ENCODE measurements around the gene DOCK2.
A peak's percentile ranks its signal among the peaks of the same experiment; 100 is the strongest.
"Not testable (repeated sequence)": the region's sequence is repeated elsewhere in the genome, so short reads cannot be mapped to it uniquely, and the experiment has no call there.

Gene DOCK2

DNA sequence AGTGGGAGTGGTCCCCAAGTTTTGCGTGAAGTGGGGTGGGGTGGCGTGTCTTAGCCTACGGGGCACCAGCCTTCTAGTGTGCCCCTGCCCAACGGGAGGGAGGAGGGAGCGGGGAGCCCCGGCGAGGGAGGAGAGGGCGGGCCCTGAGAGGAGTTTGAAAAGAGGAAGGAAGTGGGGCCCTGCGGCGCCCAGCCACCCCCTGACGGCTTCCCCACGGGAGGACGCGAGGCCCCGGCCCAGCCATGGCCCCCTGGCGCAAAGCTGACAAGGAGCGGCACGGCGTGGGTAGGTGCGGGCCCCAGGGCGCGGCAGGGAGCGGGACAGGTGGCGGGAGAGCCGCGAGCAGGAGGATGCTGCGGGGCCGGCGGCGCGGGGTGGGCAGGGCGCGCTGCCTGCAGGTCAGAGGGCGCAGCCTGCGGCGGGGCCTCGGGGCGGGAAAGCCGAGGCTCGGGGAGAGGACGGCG is at the start of gene DOCK2:
Gene DOCK2, plus strand, starts transcription at position 191 of the 464 bp plus-strand sequence. Its CDS starts 52 bp downstream, at position 243.
- peaks cover 59% of the 10 kb centered on the region for H3K4me1 Mint-ChIP-seq (ENCODE audit: low read depth)
- H3K27ac Mint-ChIP-seq: peak within 1 kb of the TSS; percentile 96
- H3K9me3 Mint-ChIP-seq: peaks cover 12% of the 10 kb centered on the region
- peak within 1 kb of the TSS; percentile 92 for H3K4me3 Mint-ChIP-seq
- H3K27me3 Mint-ChIP-seq: no peaks in the 10 kb centered on the region
- intact Hi-C loops (cut with micrococcal nuclease): no loop called here
- peaks cover 53% of the 10 kb centered on the region for H3K36me3 Mint-ChIP-seq (ENCODE audit: low read depth)

DNA sequence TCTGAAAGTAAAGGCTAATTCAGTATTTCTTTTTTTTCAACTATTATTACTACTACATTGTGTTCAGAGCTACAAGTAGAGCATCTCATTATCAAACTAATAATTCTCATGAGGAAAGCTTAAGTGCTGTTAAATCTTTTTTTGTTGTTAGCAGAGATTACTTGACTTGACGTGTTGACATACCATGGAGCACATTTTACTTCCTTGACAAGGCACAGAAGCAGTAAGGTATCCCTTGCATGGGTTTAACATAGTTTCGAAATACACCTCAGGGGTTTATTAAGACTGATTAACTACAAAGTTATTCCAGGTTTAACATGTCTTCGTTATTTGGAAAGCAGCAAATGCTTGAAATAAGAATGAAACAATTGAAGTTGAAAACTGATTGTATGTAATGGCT is 46.5 kb upstream of the DOCK2 start:
- Mint-ChIP-seq H3K27me3 (no peaks in the 10 kb centered on the region), H3K27ac (no peak overlapping the region), H3K9me3 (no peaks in the 10 kb centered on the region), H3K4me3 (no peak overlapping the region), H3K36me3 (ENCODE audit: low read depth) (peaks cover 52% of the 10 kb centered on the region), H3K4me1 (ENCODE audit: low read depth) (no peaks in the 10 kb centered on the region)
- intact Hi-C loops (cut with micrococcal nuclease): no loop called here

DNA sequence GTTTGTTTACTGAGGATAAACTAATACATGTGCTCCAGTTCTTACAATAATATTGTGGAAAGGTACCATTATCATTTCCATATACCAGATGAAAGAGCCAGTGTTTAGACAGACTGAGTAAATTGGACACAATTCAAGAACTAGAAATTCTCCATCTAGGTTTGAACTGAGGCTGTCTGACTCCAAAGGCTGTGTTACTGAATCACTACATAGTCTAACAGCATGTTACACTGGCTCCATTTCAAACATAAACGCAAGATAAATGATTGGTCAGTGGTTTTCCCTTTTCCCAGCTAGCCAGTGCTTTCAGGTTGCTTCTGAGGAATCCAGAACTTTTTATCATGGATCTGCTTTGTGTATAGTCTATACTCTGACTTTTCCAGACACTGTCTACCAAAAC is 45.4 kb upstream of the DOCK2 start:
- Mint-ChIP-seq H3K27me3 (no peaks in the 10 kb centered on the region), H3K27ac (no peak overlapping the region), H3K4me1 (ENCODE audit: low read depth) (no peaks in the 10 kb centered on the region), H3K9me3 (no peaks in the 10 kb centered on the region), H3K4me3 (no peak overlapping the region), H3K36me3 (ENCODE audit: low read depth) (peaks cover 52% of the 10 kb centered on the region)
- intact Hi-C loops (cut with micrococcal nuclease): no loop called here

DNA sequence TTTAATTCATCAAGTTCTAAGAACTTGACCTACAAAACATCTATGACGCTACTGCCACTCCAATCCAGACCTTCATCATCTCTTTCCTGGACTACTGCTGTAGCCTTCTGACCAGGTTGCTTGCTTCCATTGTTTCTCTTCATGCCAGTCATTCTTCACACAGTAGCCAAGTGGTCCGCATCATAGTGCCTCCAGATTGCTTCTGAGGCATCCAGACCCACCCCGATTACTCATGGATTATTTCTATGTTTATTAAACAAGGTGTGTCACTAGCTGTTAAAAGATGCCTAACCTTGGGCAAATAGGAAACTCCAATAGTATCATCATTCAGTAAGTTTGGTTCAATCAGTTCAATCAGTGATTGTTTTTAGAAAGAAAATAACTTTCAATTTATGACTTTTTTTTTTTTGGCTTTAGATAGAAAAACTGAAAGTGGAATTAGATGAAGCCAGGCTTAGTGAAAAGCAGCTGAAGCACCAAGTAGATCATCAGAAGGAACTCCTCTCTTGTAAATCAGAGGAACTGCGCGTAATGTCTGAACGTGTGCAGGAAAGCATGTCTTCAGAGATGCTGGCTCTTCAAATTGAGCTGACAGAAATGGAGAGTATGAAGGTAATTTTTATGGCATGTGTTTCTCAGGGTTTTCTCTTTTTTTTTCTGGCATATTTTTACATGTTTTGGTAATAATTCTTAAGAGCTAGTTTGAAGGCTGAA is 44.0 kb upstream of the DOCK2 start:
- intact Hi-C loops (cut with micrococcal nuclease): no loop called here
- Mint-ChIP-seq H3K27ac (no peak overlapping the region), H3K4me3 (no peak overlapping the region), H3K36me3 (ENCODE audit: low read depth) (peaks cover 52% of the 10 kb centered on the region), H3K4me1 (ENCODE audit: low read depth) (no peaks in the 10 kb centered on the region), H3K9me3 (no peaks in the 10 kb centered on the region), H3K27me3 (no peaks in the 10 kb centered on the region)

DNA sequence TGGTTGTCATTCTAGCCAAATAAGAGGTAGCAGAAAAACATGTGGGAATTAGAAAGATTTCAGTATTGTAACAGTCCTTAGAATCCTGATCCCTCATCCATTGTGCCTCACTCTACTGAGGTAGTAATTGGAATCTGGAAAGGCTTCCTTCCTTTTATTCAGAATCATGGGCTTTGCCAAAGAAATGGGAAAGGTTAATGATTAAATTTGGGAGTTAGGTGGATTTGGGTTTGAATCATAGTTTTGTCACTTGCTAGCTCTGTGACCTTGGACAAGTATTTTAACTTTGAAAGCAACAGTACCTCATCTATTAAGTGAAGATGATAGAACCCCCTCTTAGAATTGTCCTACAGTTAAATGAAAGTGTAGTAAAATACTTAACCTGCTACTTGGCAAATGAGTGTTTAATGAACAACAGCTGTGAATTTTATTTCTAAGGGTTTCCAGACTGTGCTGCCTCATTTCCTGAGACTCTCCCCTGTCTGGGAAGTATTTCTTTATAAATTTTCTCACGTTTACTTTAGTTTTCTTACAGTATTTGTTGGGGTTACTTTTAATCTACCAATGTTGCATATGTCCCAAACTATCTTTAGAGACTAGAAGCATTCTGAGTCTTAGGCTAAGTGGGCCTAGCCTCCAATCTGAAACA is 41.8 kb upstream of the DOCK2 start:
- Mint-ChIP-seq H3K27me3 (no peaks in the 10 kb centered on the region), H3K9me3 (no peaks in the 10 kb centered on the region), H3K36me3 (ENCODE audit: low read depth) (peaks cover 37% of the 10 kb centered on the region), H3K4me3 (no peak overlapping the region), H3K4me1 (ENCODE audit: low read depth) (no peaks in the 10 kb centered on the region), H3K27ac (no peak overlapping the region)
- intact Hi-C loops (cut with micrococcal nuclease): no loop called here

DNA sequence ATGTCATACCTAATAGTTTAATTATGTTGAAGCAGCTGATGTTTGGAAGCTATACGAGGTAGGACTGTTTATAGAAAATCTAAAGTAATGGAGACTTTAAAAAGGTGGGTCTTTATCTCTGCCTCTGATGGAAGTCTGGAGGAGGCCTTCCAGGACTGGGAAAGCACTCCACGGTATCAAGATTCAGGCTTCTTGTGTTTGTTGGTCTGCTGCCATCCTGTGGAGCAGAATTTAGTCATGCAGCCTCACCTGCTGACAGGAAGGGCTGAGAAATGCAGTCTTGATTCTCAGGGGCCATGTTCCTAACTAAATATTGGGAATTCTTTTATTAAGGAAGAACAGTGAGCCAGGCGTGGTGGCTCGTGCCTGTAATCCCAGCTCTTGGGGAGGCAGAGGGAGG is 37.6 kb upstream of the DOCK2 start:
- no peak overlapping the region for H3K27ac Mint-ChIP-seq
- H3K36me3 Mint-ChIP-seq (ENCODE audit: low read depth): peaks cover 23% of the 10 kb centered on the region
- no peak overlapping the region for H3K4me3 Mint-ChIP-seq
- H3K27me3 Mint-ChIP-seq: no peaks in the 10 kb centered on the region
- no peaks in the 10 kb centered on the region for H3K9me3 Mint-ChIP-seq
- no peaks in the 10 kb centered on the region for H3K4me1 Mint-ChIP-seq (ENCODE audit: low read depth)
- intact Hi-C loops (cut with micrococcal nuclease): no loop called here

DNA sequence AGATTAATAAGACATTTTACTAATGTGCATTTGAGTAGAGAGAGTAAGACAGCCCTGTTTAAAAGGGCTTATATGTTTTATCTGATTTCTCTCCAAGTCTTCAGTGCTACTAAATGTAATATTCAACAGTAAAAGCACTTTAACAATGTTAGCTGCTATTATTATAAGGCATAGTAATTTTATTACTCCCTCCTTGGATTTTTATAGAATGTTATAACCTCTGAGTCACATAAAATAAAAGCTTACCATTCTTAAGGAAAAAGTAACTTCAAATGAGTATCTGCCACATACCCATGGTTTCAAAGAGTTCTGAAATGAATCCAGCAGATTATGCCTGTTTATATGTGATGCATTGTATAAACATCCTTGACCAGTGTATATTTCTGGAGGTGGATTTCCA is 34.5 kb upstream of the DOCK2 start:
- H3K27ac Mint-ChIP-seq: no peak overlapping the region

DNA sequence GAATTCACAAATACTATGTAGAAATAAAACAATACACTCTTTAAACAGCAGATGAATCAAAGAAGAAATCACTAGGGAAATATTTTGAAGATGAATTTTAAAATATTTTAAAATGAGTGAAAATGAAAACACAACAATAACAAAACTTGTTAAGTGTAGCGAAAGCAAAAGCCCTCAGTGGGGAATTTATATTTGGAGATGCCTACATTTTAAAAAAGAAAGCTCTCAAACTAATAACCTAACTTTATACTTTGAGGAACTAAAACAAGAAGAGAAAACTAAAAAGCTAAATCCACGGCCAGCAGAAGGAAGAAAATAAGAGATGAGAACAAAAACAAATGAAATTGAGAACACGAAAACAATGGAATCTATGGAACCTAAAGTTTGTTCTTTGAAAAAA is 30.8 kb upstream of the DOCK2 start:
- peaks cover 6% of the 10 kb centered on the region for H3K4me1 Mint-ChIP-seq (ENCODE audit: low read depth)
- intact Hi-C loops (cut with micrococcal nuclease): no loop called here
- no peak overlapping the region for H3K4me3 Mint-ChIP-seq
- peaks cover 11% of the 10 kb centered on the region for H3K36me3 Mint-ChIP-seq (ENCODE audit: low read depth)
- H3K9me3 Mint-ChIP-seq: peaks cover 10% of the 10 kb centered on the region
- peak overlapping the region; percentile 4 for H3K27ac Mint-ChIP-seq
- peaks cover 4% of the 10 kb centered on the region for H3K27me3 Mint-ChIP-seq

More for the DNA sequence above, 34.5 kb upstream of the DOCK2 start:
- Mint-ChIP-seq H3K36me3 (ENCODE audit: low read depth) (peaks cover 22% of the 10 kb centered on the region), H3K4me1 (ENCODE audit: low read depth) (peaks cover 6% of the 10 kb centered on the region), H3K4me3 (no peak overlapping the region), H3K9me3 (no peaks in the 10 kb centered on the region), H3K27me3 (no peaks in the 10 kb centered on the region)
- intact Hi-C loops (cut with micrococcal nuclease): no loop called here

DNA sequence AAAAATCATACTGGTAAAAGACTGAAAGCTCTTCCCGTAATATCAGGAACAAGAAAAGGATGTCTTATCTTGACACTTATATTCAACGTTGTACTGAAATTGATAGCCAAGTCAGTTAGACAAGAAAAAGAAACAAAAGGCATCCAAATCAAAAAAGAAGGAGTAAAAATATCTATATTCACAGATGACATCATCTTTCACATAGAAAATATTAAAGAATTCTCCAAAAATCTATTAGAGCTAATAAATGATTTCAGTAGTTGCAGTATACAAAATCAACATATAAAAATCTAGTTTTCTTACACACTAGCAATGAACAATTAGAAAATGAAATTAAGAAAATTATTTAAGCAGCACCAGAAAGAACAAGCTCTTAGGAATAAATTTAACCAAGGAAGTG is 29.2 kb upstream of the DOCK2 start:
- Mint-ChIP-seq H3K36me3 (ENCODE audit: low read depth) (no peaks in the 10 kb centered on the region), H3K27ac (no peak overlapping the region), H3K4me1 (ENCODE audit: low read depth) (peaks cover 6% of the 10 kb centered on the region), H3K9me3 (peaks cover 26% of the 10 kb centered on the region), H3K27me3 (peaks cover 6% of the 10 kb centered on the region), H3K4me3 (no peak overlapping the region)
- intact Hi-C loops (cut with micrococcal nuclease): no loop called here

DNA sequence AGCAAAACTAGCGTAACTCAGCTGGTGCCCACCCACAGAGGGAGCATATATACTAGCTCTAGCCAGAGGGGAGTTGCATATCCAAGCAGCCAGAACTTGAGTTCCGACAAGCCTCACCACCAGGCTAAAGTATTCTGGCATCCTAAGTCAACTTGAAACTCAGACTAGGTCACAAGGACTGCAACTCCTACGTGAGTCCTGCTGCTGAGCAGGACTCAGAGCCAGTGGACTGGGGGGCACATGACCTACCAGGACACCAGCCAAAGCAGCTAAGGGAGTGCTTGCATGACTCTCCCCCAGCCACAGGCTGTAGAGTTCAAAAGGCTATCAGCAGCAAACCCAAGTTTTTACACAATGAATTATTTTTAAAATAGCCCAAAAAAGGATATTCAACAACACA is 27.4 kb upstream of the DOCK2 start:
- no peaks in the 10 kb centered on the region for H3K36me3 Mint-ChIP-seq (ENCODE audit: low read depth)
- no peak overlapping the region for H3K27ac Mint-ChIP-seq
- peaks cover 30% of the 10 kb centered on the region for H3K9me3 Mint-ChIP-seq

DNA sequence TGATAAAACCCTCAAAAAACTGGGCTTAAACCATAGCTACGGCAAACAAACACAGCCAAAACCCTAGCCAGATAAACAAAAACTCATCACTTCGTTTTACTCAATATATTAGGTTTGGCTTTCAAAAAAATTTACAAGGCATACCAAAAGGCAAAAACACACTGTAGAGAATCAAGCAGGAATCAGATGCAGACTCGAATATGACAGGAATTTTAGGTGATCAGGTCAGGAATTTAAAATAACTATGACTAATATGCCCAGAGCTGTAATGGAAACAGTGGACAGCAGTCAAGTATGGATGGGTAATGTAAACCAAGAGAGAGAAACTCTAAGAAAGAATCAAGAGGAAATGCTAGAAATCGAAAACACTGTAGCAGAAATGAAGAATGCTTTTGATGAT is 26.5 kb upstream of the DOCK2 start:
- intact Hi-C loops (cut with micrococcal nuclease): no loop called here
- Mint-ChIP-seq H3K36me3 (ENCODE audit: low read depth) (no peaks in the 10 kb centered on the region), H3K9me3 (peaks cover 30% of the 10 kb centered on the region), H3K27ac (no peak overlapping the region), H3K27me3 (peaks cover 9% of the 10 kb centered on the region), H3K4me1 (ENCODE audit: low read depth) (peaks cover 6% of the 10 kb centered on the region), H3K4me3 (no peak overlapping the region)

More for the DNA sequence above, 27.4 kb upstream of the DOCK2 start:
- Mint-ChIP-seq H3K27me3 (peaks cover 9% of the 10 kb centered on the region), H3K4me1 (ENCODE audit: low read depth) (peaks cover 6% of the 10 kb centered on the region), H3K4me3 (no peak overlapping the region)
- intact Hi-C loops (cut with micrococcal nuclease): no loop called here

DNA sequence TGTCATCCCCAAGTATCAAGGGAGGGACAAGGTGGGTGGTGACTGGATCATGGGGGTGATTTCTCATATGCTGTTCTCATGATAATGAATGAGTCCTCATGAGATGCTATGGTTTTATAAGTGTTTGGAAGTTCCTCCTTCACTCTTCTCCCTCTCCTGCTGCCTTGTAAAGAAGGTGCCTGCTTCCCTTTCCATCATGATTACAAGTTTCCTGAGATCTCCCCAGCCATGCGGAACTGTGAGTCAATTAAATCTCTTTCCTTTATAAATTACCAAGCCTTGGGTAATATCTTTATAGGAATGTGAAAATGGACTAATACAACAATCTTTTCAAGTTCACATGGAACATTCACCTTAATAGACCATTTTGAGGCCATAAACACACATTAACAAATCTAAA is 21.5 kb upstream of the DOCK2 start:
- peaks cover 9% of the 10 kb centered on the region for H3K27me3 Mint-ChIP-seq
- H3K4me1 Mint-ChIP-seq (ENCODE audit: low read depth): no peaks in the 10 kb centered on the region
- intact Hi-C loops (cut with micrococcal nuclease): no loop called here
- H3K36me3 Mint-ChIP-seq (ENCODE audit: low read depth): no peaks in the 10 kb centered on the region
- H3K27ac Mint-ChIP-seq: no peak overlapping the region
- H3K4me3 Mint-ChIP-seq: no peak overlapping the region
- peaks cover 37% of the 10 kb centered on the region for H3K9me3 Mint-ChIP-seq

DNA sequence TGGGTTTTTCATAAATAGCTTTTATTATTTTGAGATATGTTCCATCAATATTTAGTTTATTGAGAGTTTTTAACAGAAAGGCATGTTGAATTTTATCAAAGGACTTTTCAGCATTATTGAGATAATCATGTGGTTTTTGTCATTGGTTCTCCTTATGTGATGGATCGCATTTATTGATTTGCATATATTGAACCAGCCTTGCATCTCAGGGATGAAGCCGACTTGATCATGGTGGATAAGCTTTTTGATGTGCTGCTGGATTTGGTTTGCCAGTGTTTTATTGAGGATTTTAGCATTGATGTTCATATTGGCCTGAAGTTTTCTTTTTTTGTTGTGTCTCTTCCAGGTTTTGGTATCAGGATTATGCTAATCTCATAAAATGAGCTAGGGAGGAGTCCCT is 12.8 kb upstream of the DOCK2 start:
- H3K36me3 Mint-ChIP-seq (ENCODE audit: low read depth); H3K27ac Mint-ChIP-seq; intact Hi-C loops (cut with micrococcal nuclease); H3K4me3 Mint-ChIP-seq; H3K4me1 Mint-ChIP-seq (ENCODE audit: low read depth); H3K27me3 Mint-ChIP-seq: not testable (repeated sequence)
- peaks cover 12% of the 10 kb centered on the region for H3K9me3 Mint-ChIP-seq

DNA sequence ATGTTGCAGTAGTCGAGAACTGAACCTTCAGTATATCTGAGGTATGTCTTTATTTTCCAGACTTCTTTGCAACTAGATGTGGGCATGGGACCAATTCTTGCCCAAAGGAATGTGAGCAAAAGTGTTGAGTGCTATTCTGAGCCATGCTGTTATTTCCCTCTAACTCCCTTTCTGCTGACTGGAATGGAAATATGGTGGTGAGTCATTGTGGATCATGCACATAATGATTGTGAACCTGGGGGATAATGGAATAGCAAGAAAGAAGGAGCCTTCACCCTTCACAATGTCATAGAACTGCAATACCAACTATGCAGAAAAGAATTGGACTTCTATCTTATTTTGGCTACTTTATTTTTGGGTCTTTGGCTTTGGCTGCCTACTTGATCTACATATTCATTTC is 10.3 kb upstream of the DOCK2 start:
- Mint-ChIP-seq H3K36me3 (ENCODE audit: low read depth) (no peaks in the 10 kb centered on the region), H3K27me3 (no peaks in the 10 kb centered on the region), H3K4me1 (ENCODE audit: low read depth) (no peaks in the 10 kb centered on the region), H3K9me3 (peaks cover 8% of the 10 kb centered on the region), H3K27ac (no peak overlapping the region), H3K4me3 (no peak overlapping the region)
- intact Hi-C loops (cut with micrococcal nuclease): no loop called here

DNA sequence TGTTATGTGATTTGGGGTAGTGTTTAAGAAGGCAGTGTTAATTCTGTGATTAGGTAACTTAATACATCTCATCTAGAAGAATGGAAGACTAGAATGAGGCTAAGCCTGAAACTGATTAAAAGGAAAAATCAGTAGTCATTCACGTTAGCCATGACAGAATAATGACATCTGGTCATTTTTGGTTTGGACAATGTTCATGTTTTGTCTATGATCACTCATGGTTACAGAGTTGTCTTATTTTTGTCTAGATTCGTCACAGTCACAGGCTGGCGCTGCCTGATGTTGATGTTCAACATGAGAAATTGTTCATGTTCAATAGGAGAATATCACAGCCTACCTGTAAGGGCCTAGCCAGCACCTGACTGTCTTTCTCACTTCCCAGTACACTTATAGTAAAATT is 9.5 kb upstream of the DOCK2 start:
- Mint-ChIP-seq H3K9me3 (peaks cover 8% of the 10 kb centered on the region), H3K4me3 (no peak overlapping the region), H3K4me1 (ENCODE audit: low read depth) (no peaks in the 10 kb centered on the region), H3K27ac (no peak overlapping the region), H3K36me3 (ENCODE audit: low read depth) (no peaks in the 10 kb centered on the region), H3K27me3 (no peaks in the 10 kb centered on the region)
- intact Hi-C loops (cut with micrococcal nuclease): no loop called here

Measured in dendritic cell treated with granulocyte-macrophage colony-stimulating factor and Interleukin-4, amounts not matched to agents 40 ng/mL and 50 ng/mL, for 4 days (primary cell).